ENCODE data around the gene KCNN1. TPM values are rescaled to one million over a fixed set of nuclear protein-coding genes. Genes with fewer than 3 reads are reported as not detected.

The KCNN1 gene
- total and polyA plus RNA-seq, 2 of the 13 experiments (the other 11 are each of a cell fraction or from before 2014, with no cell fraction given): 0.04 TPM; not detected in 1

DNA sequence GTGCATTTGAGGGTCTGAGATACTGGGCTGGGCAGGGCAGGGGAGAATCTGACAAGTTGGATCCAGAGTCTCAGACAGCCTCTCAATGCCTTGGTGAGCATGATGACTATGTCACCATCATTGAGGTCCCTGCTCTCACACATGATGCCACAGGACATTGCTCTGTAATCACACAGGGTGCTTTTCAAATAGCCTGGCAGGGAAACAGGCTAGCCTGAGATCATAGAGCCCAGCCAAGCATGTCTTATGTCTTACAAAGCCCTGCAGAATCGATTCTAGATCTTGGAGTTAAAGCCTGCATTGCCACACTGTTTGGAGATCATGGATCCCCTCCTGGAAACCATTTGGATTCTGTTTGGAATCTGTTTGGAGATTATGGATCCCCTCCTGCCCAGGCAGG lies 5.3 kb downstream of the KCNN1 start:
- no peaks in the 10 kb centered on the region for H3K4me1 ChIP-seq (ENCODE audit: insufficient read depth, low read length)
- DNase-seq (ENCODE audit: low spot score) (no peak), FAIRE-seq (no peak), ATAC-seq (no peak)
- no peaks in the 10 kb centered on the region for H3K79me2 ChIP-seq (ENCODE audit: insufficient read depth, low read length)
- no peak overlapping the region for H3K9ac ChIP-seq (ENCODE audit: insufficient read depth, low read depth, low read length)
- H3K9me3 ChIP-seq (ENCODE audit: low read length): no peaks in the 10 kb centered on the region
- intact Hi-C loops (cut with micrococcal nuclease; ENCODE audit: unreplicated experiment): no loop called here
- in situ Hi-C loops (cut with HindIII; ENCODE audit: extremely low pct_ligation_motif_present, low pct_unique_long_range_greater_than_20kb): no loop called here
- H2AFZ ChIP-seq (ENCODE audit: low read length): no peak overlapping the region
- no peaks in the 10 kb centered on the region for H3K36me3 ChIP-seq (replicated peaks in 1 of 2; ENCODE audit: control insufficient read depth in 1 of 2, insufficient read depth in 2 of 2, low read length in 2 of 2)
- ChIA-PET POLR2A (no interaction called here), CTCF (ENCODE audit: low intra/inter-chr PET ratio, low total read pairs) (no interaction called here)
- TF ChIP-seq CREB1 (IDR thresholded peaks at IDR 0.05) (no peak), CREB1 (CRISPR knock-in tag; IDR thresholded peaks at IDR 0.05) (no peak), FOXK2 (IDR thresholded peaks at IDR 0.05) (no peak), RBM22 (optimal IDR thresholded peaks at IDR 0.05; ENCODE audit: low read length) (no peak), DNMT1 (CRISPR knock-in tag; IDR thresholded peaks at IDR 0.05) (no peak), ZSCAN29 (CRISPR knock-in tag; conservative IDR thresholded peaks at IDR 0.05) (no peak), ZFP62 (CRISPR knock-in tag; IDR thresholded peaks at IDR 0.05) (no peak), RBM39 (IDR thresholded peaks at IDR 0.05; ENCODE audit: low read depth, low read length, poor library complexity, severe bottlenecking) (no peak), PTBP1 (IDR thresholded peaks at IDR 0.05; ENCODE audit: low read depth, low read length, poor library complexity, severe bottlenecking) (no peak), ZNF660 (CRISPR knock-in tag; IDR thresholded peaks at IDR 0.05; ENCODE audit: borderline replicate concordance, low read depth) (no peak)
- TF ChIP-seq, protein P1, sequence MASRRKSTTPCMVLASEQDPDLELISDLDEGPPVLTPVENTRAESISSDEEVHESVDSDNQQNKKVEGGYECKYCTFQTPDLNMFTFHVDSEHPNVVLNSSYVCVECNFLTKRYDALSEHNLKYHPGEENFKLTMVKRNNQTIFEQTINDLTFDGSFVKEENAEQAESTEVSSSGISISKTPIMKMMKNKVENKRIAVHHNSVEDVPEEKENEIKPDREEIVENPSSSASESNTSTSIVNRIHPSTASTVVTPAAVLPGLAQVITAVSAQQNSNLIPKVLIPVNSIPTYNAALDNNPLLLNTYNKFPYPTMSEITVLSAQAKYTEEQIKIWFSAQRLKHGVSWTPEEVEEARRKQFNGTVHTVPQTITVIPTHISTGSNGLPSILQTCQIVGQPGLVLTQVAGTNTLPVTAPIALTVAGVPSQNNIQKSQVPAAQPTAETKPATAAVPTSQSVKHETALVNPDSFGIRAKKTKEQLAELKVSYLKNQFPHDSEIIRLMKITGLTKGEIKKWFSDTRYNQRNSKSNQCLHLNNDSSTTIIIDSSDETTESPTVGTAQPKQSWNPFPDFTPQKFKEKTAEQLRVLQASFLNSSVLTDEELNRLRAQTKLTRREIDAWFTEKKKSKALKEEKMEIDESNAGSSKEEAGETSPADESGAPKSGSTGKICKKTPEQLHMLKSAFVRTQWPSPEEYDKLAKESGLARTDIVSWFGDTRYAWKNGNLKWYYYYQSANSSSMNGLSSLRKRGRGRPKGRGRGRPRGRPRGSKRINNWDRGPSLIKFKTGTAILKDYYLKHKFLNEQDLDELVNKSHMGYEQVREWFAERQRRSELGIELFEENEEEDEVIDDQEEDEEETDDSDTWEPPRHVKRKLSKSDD (CRISPR knock-in tag; IDR thresholded peaks at IDR 0.05; ENCODE audit: low read depth): no peak
- H3K27me3 ChIP-seq (ENCODE audit: control insufficient read depth in 1 of 2, insufficient read depth in 2 of 2, low read length in 2 of 2): peaks cover 2 to 55% of the 10 kb centered on the region in 2 experiments; a peak in 3 of 5 replicates
- no peak overlapping the region for H3K4me2 ChIP-seq (ENCODE audit: low read depth, low read length)
- BruUV-seq (replicated peaks): no TSS peak
- no peaks in the 10 kb centered on the region for H4K20me1 ChIP-seq (ENCODE audit: insufficient read depth, low read length)
- no CpG with 5 or more reads among the region's 1 CpG for WGBS (ENCODE audit: low lambda C conversion rate)
- no peak overlapping the region for H3K4me3 ChIP-seq (replicated peaks in 1 of 3; ENCODE audit: insufficient read depth in 1 of 3, low read depth in 2 of 3, low read length in 3 of 3)
- no peak overlapping the region for H3K27ac ChIP-seq (ENCODE audit: extremely low read length, insufficient read depth, low read length)
